Endothelial cell of umbilical vein (primary cell): ENCODE measurements around the gene CGB2. TPM values are rescaled to one million over a fixed set of nuclear protein-coding genes. Genes with fewer than 3 reads are reported as not detected.

Experiments used
- BruUV-seq: library from RNA; stranded (reverse); fragments of 400-500 nt; replicated peaks from 2 replicates; lab custom pipeline; 2021; lab: Mats Ljungman, UMichigan
- CTCF ChIA-PET: fragments of 300-600, 350-600 bp; sonication (Branson Sonifier 250); formaldehyde crosslinking; loops from one replicate; lab custom pipeline; 2021; ENCODE audit warnings: antibody characterized with exemption, inconsistent platforms; lab: Charles Lee
- POLR2A ChIA-PET: fragments of 300-600, 350-600 bp; sonication (Branson Sonifier 250); formaldehyde crosslinking; loops from one replicate; lab custom pipeline; 2021; ENCODE audit warnings: antibody characterized with exemption, inconsistent platforms; lab: Charles Lee
- DNase-seq: peaks from one replicate; pipeline ENCODE4 v3.0.0-alpha.2; 2011; ENCODE audit warnings: low read depth, low spot score
- FAIRE-seq: peaks from 2 replicates; lab custom pipeline; 2011; peaks lifted over from hg19 to GRCh38; lab: Jason Lieb, UNC
- H2AFZ ChIP-seq: 2 replicates; pipeline ENCODE4 v1.6.0; 2012; ENCODE audit warnings: low read depth, low read length, control low read depth, inconsistent platforms
- H3K27ac ChIP-seq: 2 replicates; pipeline ENCODE4 v1.5.1; 2011; ENCODE audit warnings: low read depth, mild to moderate bottlenecking, control low read depth, low read length, moderate library complexity; ENCODE audit not compliant: insufficient read depth
- H3K27me3 ChIP-seq, 2 experiments: 2 replicates each; pipeline versions ENCODE4 v1.6.0 to v1.6.1; 2011; ENCODE audit warnings: low read length in 2 of 2, mixed read lengths in 1 of 2; ENCODE audit not compliant: control insufficient read depth in 2 of 2, insufficient read depth in 2 of 2
- H3K36me3 ChIP-seq, 2 experiments: 2 replicates in 1 of 2; 3 replicates in 1 of 2; pipeline ENCODE4 v1.5.1; 2011; ENCODE audit warnings: low read length in 2 of 2, mild to moderate bottlenecking in 1 of 2, moderate library complexity in 1 of 2; ENCODE audit not compliant: control insufficient read depth in 2 of 2, insufficient read depth in 2 of 2; ENCODE audit errors: extremely low read depth in 1 of 2
- H3K4me1 ChIP-seq: 3 replicates; pipeline ENCODE4 v1.5.1; 2011; ENCODE audit warnings: mild to moderate bottlenecking, low read length; ENCODE audit not compliant: control insufficient read depth, insufficient read depth; ENCODE audit errors: extremely low read depth
- H3K4me2 ChIP-seq: 2 replicates; pipeline ENCODE4 v1.6.1; 2011; ENCODE audit warnings: low read length, control low read depth, mixed read lengths; ENCODE audit not compliant: insufficient read depth
- H3K4me3 ChIP-seq, 3 experiments: fragments of 200-600 bp in 1 of 3; sonication (generic), shearing (Covaris generic) in 1 of 3; replicated peaks in 1 of 3; 2 replicates each; pipeline ENCODE4 v1.5.1; 2011 to 2016; ENCODE audit warnings: control low read depth in 3 of 3, low read length in 3 of 3, mild to moderate bottlenecking in 2 of 3, inconsistent platforms in 1 of 3, low read depth in 1 of 3, moderate library complexity in 1 of 3; ENCODE audit not compliant: insufficient read depth in 1 of 3
- H3K79me2 ChIP-seq: 2 replicates; pipeline ENCODE4 v1.6.0; 2012; ENCODE audit warnings: low read length, inconsistent platforms; ENCODE audit not compliant: control insufficient read depth, insufficient read depth
- H3K9ac ChIP-seq: replicated peaks from 2 replicates; pipeline ENCODE3; 2011; ENCODE audit warnings: low read length, control low read depth; ENCODE audit not compliant: insufficient read depth; ENCODE audit errors: extremely low read depth
- H3K9me1 ChIP-seq: replicated peaks from 3 replicates; pipeline ENCODE4 v1.6.0; 2011; ENCODE audit warnings: mild to moderate bottlenecking, low read length; ENCODE audit not compliant: control insufficient read depth, insufficient read depth; ENCODE audit errors: extremely low read depth
- H3K9me3 ChIP-seq: replicated peaks from 2 replicates; pipeline ENCODE4 v1.5.1; 2012; ENCODE audit warnings: low read length, inconsistent platforms; ENCODE audit not compliant: control insufficient read depth, insufficient read depth
- H4K20me1 ChIP-seq: replicated peaks from 2 replicates; pipeline ENCODE3; 2011; ENCODE audit warnings: mild to moderate bottlenecking, low read length; ENCODE audit not compliant: control insufficient read depth, insufficient read depth; ENCODE audit errors: extremely low read depth
- CTCF ChIP-seq, 2 donors: IDR thresholded peaks; 1 replicate in 1 of 2; 2 replicates in 1 of 2; pipeline ENCODE4 v1.5.1; 2011; ENCODE audit warnings: low read length in 2 of 2, mild to moderate bottlenecking in 2 of 2, moderate library complexity in 2 of 2, control low read depth in 1 of 2, inconsistent platforms in 1 of 2, low read depth in 1 of 2; ENCODE audit not compliant: insufficient read depth in 1 of 2; ENCODE audit errors: extremely low read depth in 1 of 2
- EZH2 ChIP-seq: IDR thresholded peaks from 2 replicates; pipeline ENCODE4 v1.6.1; 2012; ENCODE audit warnings: borderline replicate concordance, low read depth, mild to moderate bottlenecking, moderate library complexity, low read length, inconsistent platforms; ENCODE audit not compliant: severe bottlenecking
- FOS ChIP-seq: IDR thresholded peaks from 2 replicates; pipeline ENCODE4 v1.6.1; 2011; ENCODE audit warnings: mild to moderate bottlenecking, low read length, moderate library complexity, borderline replicate concordance; ENCODE audit not compliant: insufficient read depth
- GATA2 ChIP-seq: IDR thresholded peaks from 2 replicates; pipeline ENCODE4 v1.7.0; 2011; ENCODE audit warnings: low read depth, mild to moderate bottlenecking, moderate library complexity, mixed read lengths, low read length; ENCODE audit not compliant: insufficient read length, insufficient read depth
- JUN ChIP-seq: IDR thresholded peaks from 2 replicates; pipeline ENCODE4 v1.6.1; 2011; ENCODE audit warnings: borderline replicate concordance, low read depth; ENCODE audit not compliant: insufficient read length, insufficient read depth
- MYC ChIP-seq: IDR thresholded peaks from one replicate; pipeline ENCODE4 v1.6.1; 2011; ENCODE audit warnings: mild to moderate bottlenecking, low read depth, low read length
- POLR2A ChIP-seq: IDR thresholded peaks from 2 replicates; pipeline ENCODE4 v1.6.1; 2012; ENCODE audit warnings: low read depth, mild to moderate bottlenecking, control low read depth, low read length
- POLR2AphosphoS5 ChIP-seq: IDR thresholded peaks from 2 replicates; pipeline ENCODE4 v1.6.1; 2012; ENCODE audit warnings: low read depth, mild to moderate bottlenecking, control low read depth, low read length, moderate library complexity; ENCODE audit not compliant: insufficient read depth
- dilution Hi-C: fragments of 300-500 bp; cut with MboI; formaldehyde crosslinking; loops from one replicate; pipeline ENCODE4 v1.15.0; 2019; ENCODE audit warnings: low sequenced_read_pairs; ENCODE audit not compliant: extremely low pct_ligation_motif_present
- intact Hi-C: fragments of 100-400 bp; cut with micrococcal nuclease; formaldehyde crosslinking; loops from one replicate; pipeline ENCODE4 v1.10.0; 2022
- polyA plus RNA-seq, 4 experiments: library from polyadenylated mRNA; depleted of rRNA in 3 of 4; stranded (reverse) in 3 of 4; unstranded in 1 of 4; fragments of >200 nt; gene quantifications; 2 replicates each; pipeline versions ENCODE4 v1.2.1 to v1.2.3, GENCODE V29; 2011 to 2012; ENCODE audit warnings: missing spikeins in 1 of 4
- total RNA-seq: library from RNA; stranded (reverse); gene quantifications from 2 replicates; pipeline ENCODE4 v1.2.3, GENCODE V29; 2021
- TF ChIP-seq, protein P1 (sequence below): IDR thresholded peaks from 2 replicates; pipeline ENCODE4 v1.6.1; 2011; ENCODE audit not compliant: insufficient read depth, insufficient read length

Gene CGB2
- total and polyA plus RNA-seq, 2 donors (not counting 3 experiments of a cell fraction or from before 2014, with no cell fraction given): not detected

- POLR2A ChIA-PET: no interaction called here
- dilution Hi-C loops: no loop called here
These were observed 15.4 kb upstream of the CGB2 start for GRCh38 chr19:49016067-49016839.

DNA sequence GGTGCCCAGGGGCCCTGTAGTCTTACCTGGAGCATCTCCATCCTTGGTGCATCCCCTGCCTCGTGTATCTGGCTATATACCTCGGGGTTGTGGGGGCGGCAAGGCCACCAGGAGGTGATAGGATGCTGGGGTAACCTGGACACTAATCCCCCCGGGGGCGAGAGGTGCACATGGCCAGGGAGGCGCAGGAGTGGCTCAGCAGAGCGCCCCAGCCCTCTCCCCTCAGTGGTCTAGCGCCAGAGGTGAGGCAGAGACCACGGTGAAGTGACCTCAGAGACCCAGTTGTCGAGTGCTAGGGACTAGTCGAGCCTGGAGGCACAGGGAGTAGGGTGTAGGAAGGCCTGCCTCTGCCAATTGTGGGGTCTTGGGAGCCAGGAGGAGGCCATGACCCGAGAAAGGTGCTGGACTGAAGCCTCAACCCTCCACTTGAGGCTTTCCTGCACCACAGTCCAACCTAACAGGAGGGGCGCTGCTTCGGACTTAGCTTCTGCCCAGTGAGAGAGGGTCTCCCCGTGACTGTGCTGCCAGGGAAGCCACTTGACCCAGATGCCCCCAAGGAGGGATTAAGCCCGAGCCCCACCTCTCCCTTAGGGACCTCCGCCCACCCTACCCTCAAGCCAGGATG is 14.5 kb upstream of the CGB2 start, which contains the start of gene LHB:
Gene LHB (minus strand): TSS at position 51 of the 625 bp plus-strand sequence. CDS start 10 bp downstream, at position 41.
- dilution Hi-C loops: no loop called here
- H3K27ac ChIP-seq: no peak within 1 kb of the TSS
- BruUV-seq: no TSS peak
- TF ChIP-seq, protein P1, sequence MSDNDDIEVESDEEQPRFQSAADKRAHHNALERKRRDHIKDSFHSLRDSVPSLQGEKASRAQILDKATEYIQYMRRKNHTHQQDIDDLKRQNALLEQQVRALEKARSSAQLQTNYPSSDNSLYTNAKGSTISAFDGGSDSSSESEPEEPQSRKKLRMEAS: no peak
- TF ChIP-seq CTCF (IDR thresholded peaks at IDR 0.05; ENCODE audit: extremely low read depth in 1 of 2, insufficient read depth in 1 of 2, low read depth in 1 of 2, low read length in 2 of 2) (no peak), MYC (no peak), POLR2AphosphoS5 (no peak), EZH2 (no peak), FOS (no peak), JUN (no peak), GATA2 (no peak), POLR2A (no peak)
- no peak for FAIRE-seq
- no peaks in the 10 kb centered on the region for H3K9me1 ChIP-seq
- peak within 1 kb of the TSS; percentile 52 for H3K4me2 ChIP-seq
- intact Hi-C loops: no loop called here
- CTCF ChIA-PET: interaction anchor here (0.7 to 5.4 kb wide), 7 partner anchors 8 to 38 kb away, joined by 3 to 37 read pairs (median 6); partner anchors contain the start of genes GYS1 and RUVBL2
- POLR2A ChIA-PET: no interaction called here
- peak within 1 kb of the TSS; percentile 25 to 40 (median 26) for H3K4me3 ChIP-seq
- peaks cover 0 to 5% of the 10 kb centered on the region in 2 experiments for H3K27me3 ChIP-seq
- H2AFZ ChIP-seq: peak within 1 kb of the TSS; percentile 1
- no peaks in the 10 kb centered on the region for H3K9me3 ChIP-seq
- peaks cover 10% of the 10 kb centered on the region for H3K4me1 ChIP-seq
- no peak within 1 kb of the TSS for H3K9ac ChIP-seq
- no peaks in the 10 kb centered on the region for H4K20me1 ChIP-seq
- H3K36me3 ChIP-seq: peaks cover 0 to 17% of the 10 kb centered on the region in 2 experiments
- DNase-seq: no peak
- H3K79me2 ChIP-seq: no peaks in the 10 kb centered on the region

More at GRCh38 chr19:49016067-49016839, 15.4 kb upstream of the CGB2 start:
- no peak overlapping the region for H3K4me2 ChIP-seq
- no peak overlapping the region for H3K9ac ChIP-seq
- H3K4me3 ChIP-seq: no peak overlapping the region
- H3K9me1 ChIP-seq: no peaks in the 10 kb centered on the region
- H3K9me3 ChIP-seq: no peaks in the 10 kb centered on the region
- H3K27ac ChIP-seq: no peak overlapping the region
- intact Hi-C loops: no loop called here
- H3K4me1 ChIP-seq: peaks cover 10% of the 10 kb centered on the region
- H4K20me1 ChIP-seq: no peaks in the 10 kb centered on the region
- no peak for DNase-seq
- H3K27me3 ChIP-seq: peaks cover 0 to 5% of the 10 kb centered on the region in 2 experiments
- TF ChIP-seq POLR2AphosphoS5 (no peak), POLR2A (no peak), FOS (no peak)
- TF ChIP-seq, protein P1: no peak
- H2AFZ ChIP-seq: no peak overlapping the region
- H3K36me3 ChIP-seq: peaks cover 0 to 25% of the 10 kb centered on the region in 2 experiments
- CTCF ChIA-PET: interaction anchor here (0.8 to 5.4 kb wide), 2 partner anchors 16 to 183 kb away, joined by 5 to 37 read pairs; no protein-coding TSS in a partner anchor
- BruUV-seq: no TSS peak
- FAIRE-seq: no peak
- no peaks in the 10 kb centered on the region for H3K79me2 ChIP-seq
